Activated CD4-positive, alpha-beta memory T cell treated with anti-CD3 and anti-CD28 coated beads for 36 hours (primary cell): ENCODE measurements around the gene PSG2. TPM values are rescaled to one million over a fixed set of nuclear protein-coding genes. Genes with fewer than 3 reads are reported as not detected.
"Not testable (repeated sequence)": the region's sequence is repeated elsewhere in the genome, so short reads cannot be mapped to it uniquely, and the experiment has no call there.

Experiments
- CTCF ChIA-PET: fragments of 350-600 bp; sonication (Branson Sonifier 250); formaldehyde crosslinking; loops from one replicate; lab custom pipeline; 2021; ENCODE audit warnings: antibody characterized with exemption, inconsistent platforms; lab: Charles Lee
- POLR2A ChIA-PET: fragments of 350-600 bp; sonication (Branson Sonifier 250); formaldehyde crosslinking; loops from one replicate; lab custom pipeline; 2021; ENCODE audit warnings: antibody characterized with exemption; lab: Charles Lee
- DNase-seq: peaks from one replicate; pipeline ENCODE4 v3.0.0-alpha.2; 2020
- H3K27ac Mint-ChIP-seq: one replicate; pipeline ENCODE4 v1.8.0; 2021; ENCODE audit warnings: mixed read lengths
- H3K27me3 Mint-ChIP-seq: one replicate; pipeline ENCODE4 v1.8.0; 2021; ENCODE audit warnings: mixed read lengths
- H3K36me3 Mint-ChIP-seq: one replicate; pipeline ENCODE4 v1.8.0; 2021; ENCODE audit warnings: mixed read lengths
- H3K4me1 Mint-ChIP-seq: one replicate; pipeline ENCODE4 v1.8.0; 2021; ENCODE audit warnings: low read depth, mixed read lengths
- H3K4me3 Mint-ChIP-seq: one replicate; pipeline ENCODE4 v1.8.0; 2021; ENCODE audit warnings: mild to moderate bottlenecking, mixed read lengths
- H3K9me3 Mint-ChIP-seq: one replicate; pipeline ENCODE4 v1.8.0; 2021; ENCODE audit warnings: mixed read lengths
- intact Hi-C: fragments of 100-400 bp; cut with micrococcal nuclease; formaldehyde crosslinking; loops from one replicate; pipeline ENCODE4 v1.15.1; 2023
- total RNA-seq, 2 experiments: library from RNA; stranded (reverse); gene quantifications; one replicate each; pipeline ENCODE4 v1.2.3, GENCODE V29; 2021

The PSG2 gene
- total RNA-seq, 2 experiments from 2014 or later: not detected

- DNase-seq, CTCF ChIA-PET, H3K4me3 Mint-ChIP-seq, H3K4me1 Mint-ChIP-seq, H3K27me3 Mint-ChIP-seq, H3K36me3 Mint-ChIP-seq, intact Hi-C loops, POLR2A ChIA-PET, H3K27ac Mint-ChIP-seq, H3K9me3 Mint-ChIP-seq: not testable (repeated sequence)
Observed at GRCh38 chr19:43019588-43019987, 62.9 kb downstream of the PSG2 start.

Other genes with a start within 250 kb of the PSG2 start
- gene PSG1, start 203.0 kb downstream of the PSG2 start, total RNA-seq: not detected
- gene PSG6, start 164.8 kb downstream of the PSG2 start, total RNA-seq: not detected
- gene PSG7, start 145.5 kb downstream of the PSG2 start, total RNA-seq: not detected
- gene PSG11, start 56.2 kb downstream of the PSG2 start, total RNA-seq: not detected
- gene PSG5, start 103.8 kb upstream of the PSG2 start, total RNA-seq: not detected
- gene PSG4, start 122.9 kb upstream of the PSG2 start, total RNA-seq: not detected
- gene PSG9, start 186.8 kb upstream of the PSG2 start, total RNA-seq: not detected